Stimulated activated CD4-positive, alpha-beta T cell treated with anti-CD3 and anti-CD28 coated beads, Interleukin-1b, Interleukin-23, amount 100 ng/mL, for 24 hours (primary cell): Measurements from ENCODE around the gene FAM53B.
A peak's percentile ranks its signal among the peaks of the same experiment; 100 is the strongest.

Source experiments
- DNase-seq, 4 experiments: peaks; one replicate each; pipeline ENCODE4 v3.0.0-alpha.2; 2020; ENCODE audit warnings: low read depth in 4 of 4, low spot score in 1 of 4

Gene FAM53B

DNA sequence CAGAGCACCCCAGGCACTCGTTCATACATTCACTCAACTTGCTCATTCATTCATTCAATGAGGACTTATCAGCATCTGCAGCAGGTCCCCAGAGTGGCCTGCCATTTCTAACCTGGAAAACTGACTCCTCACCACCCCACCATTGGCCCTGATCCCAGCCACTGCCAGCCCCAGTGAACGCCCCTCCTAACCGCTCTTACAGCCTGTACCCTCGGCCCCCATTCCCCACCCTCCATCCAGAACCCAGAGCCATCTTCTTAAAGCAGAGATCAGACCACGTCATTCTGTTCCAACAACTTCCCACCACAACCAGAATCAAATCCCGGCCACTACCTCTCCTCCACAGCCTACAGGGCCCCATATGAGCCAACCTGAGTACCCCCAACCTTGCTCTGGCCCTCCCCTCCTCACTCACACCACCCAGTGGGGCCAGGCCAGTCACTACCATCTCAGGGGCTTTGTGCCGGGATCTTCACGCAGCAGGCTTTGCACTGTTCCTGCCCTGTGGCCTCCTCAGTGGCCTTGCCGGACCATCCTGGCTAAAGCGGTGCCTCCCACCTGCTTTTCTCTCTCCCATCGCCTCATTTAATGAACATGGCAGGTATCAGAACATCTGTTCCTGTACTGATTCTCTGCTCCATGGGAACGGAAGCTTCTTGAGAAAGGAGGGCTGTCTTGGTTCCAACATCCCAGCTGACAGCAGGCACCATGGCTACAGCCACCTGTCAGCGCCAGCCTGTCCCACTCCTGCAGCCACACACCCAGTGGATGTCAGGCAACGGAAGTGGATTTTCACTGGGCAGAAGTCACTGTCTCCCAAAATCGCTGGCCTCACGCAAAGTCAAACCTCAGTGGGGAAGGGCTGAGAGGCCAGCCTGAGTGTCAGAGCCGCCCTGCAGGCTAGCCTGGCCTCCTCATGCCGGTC is 45.4 kb downstream of the FAM53B start:
- no peak for DNase-seq

GRCh38 chr10:124697837-124698544 is 46.2 kb downstream of the FAM53B start:
- DNase-seq, result no peak

- DNase-seq, result no peak
These were observed 46.7 kb downstream of the FAM53B start for GRCh38 chr10:124697443-124697836.

DNA sequence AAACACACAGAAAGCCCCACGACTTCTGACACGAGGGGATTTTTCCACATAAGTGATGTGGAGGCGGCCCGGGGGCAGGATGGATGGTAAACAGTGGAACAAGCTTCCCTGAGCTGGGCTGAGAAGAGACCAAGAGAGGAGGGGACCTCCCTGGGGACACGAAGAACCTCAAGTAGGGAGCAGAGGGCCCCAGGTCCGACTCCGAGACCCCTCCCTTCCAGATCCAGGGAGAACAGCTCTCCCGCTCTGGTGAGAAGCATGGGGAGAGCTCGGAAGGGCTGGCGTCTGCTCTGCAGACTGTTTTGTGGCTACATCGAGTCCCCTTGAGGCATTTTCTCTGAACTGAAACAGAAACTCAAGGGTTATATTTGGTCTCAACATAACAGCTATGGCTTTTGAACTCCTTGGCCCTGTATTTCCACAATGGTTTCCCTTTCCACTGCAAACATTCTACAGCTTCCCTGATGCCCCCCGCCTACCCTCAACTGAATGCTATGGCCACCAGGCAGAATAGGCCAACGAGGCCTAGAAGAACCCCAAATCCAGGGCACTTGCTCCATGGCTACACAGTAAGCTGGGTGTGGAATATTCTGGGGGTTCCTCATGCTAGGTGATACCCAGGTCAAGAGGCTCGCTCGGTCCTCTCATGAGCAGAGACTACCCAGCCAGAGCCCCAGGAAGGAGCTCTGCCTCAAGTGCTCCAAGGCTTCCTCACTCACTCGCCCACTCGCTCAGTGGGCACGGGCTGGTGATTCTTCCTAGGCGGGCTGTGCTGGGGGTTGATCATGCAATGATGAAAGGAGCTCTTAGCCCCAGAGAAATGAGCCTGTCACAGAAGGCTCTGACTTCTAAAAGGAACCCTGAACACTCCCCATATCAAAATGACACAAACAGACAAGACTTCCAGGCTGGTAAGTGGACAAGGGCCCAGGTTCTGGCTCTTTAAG is 47.5 kb downstream of the FAM53B start:
- DNase-seq, result no peak

DNA sequence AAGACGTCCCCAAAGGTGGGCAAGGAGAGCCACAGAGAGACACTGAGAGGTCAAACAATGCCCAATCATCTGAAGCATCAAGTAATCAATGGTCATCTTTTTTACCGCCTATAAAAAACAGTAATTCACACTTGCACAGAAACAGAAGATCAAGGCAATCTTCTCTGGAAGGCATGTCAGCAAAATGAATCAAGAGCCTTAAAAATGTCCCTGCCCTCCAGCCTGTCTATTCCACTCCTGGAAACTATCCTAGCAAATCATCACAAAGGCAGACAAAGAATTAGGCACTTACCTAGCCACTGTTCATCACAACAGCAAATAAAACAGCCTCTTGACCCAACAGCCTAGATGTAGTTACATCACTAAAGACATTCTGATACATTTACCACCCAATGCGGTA is 48.9 kb downstream of the FAM53B start:
- no peak for DNase-seq

- DNase-seq, result no peak
These were observed 49.5 kb downstream of the FAM53B start for GRCh38 chr10:124694481-124695220.

GRCh38 chr10:124693801-124694416 is 50.3 kb downstream of the FAM53B start:
- no peak for DNase-seq

DNA sequence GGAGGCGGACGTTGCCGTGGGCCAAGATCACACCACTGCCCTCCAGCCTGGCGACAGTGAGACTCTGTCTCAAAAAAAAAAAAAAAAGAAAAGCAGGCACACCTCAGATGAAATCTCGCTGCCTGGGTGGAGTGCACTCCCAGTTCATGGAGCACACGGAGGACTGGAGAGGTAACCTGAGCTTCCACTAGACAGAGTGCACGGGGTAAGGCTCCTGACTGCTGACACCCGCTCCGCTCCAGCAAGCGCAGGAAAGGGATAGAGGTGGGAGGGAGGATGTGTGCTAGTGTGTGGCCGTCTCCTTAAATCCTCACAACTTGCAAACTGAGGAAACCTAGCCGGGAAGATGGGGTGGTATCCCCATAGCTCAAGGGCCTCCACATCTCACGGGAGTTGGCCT is 50.8 kb downstream of the FAM53B start:
- no peak for DNase-seq

GRCh38 chr10:124692100-124692446 is 52.1 kb downstream of the FAM53B start:
- DNase-seq, result no peak

DNA sequence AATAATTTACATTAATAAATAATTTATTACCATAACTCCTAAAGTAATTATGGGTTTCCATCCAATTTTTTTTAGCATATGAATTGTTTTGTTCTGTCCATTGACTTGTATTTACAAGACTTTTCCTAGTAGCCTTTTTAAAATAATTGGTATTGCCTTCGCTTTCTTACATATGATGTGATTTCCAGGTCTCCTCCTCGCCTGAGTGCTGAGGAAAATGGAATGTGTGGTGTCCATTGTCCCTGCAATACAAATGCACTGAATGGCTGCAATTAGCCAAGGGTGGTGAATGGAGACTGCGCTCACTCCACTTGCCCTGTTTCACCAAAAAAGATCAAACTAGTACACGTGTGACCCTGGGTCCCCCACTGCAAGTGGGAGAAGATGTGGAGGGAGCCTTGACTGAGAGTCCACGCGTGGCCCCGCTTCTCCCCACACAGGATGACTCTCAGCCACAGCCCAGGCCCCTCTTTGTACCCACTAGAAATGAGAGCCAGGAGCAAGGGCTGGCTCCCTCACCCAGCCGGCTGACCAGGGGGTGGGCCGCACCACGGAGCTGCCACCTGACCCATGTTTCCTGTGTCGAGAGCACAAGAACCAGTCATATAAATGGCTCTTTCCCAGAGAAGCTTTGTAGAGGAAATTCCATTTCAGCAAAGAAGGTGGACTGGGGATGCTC is 52.6 kb downstream of the FAM53B start:
- no peak for DNase-seq

DNA sequence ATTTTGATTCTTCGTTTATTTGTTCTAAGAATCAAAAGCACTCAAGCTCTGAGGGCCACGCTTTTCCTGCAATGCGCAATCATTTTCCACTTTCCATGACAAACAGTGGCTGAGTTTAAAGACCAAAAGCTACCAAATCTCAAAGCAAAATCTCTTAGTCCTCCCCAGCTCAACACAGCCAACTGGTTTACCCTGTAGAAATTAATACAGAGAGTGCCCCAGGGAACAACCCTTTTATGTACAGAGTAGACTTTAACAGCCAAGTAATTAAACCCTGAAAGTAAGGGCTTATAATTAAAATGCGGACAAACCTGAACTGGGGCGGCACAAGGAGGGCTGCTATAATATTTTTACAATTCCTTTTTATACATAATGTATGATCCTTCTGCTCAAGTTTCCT is 53.2 kb downstream of the FAM53B start:
- DNase-seq, result no peak

DNA sequence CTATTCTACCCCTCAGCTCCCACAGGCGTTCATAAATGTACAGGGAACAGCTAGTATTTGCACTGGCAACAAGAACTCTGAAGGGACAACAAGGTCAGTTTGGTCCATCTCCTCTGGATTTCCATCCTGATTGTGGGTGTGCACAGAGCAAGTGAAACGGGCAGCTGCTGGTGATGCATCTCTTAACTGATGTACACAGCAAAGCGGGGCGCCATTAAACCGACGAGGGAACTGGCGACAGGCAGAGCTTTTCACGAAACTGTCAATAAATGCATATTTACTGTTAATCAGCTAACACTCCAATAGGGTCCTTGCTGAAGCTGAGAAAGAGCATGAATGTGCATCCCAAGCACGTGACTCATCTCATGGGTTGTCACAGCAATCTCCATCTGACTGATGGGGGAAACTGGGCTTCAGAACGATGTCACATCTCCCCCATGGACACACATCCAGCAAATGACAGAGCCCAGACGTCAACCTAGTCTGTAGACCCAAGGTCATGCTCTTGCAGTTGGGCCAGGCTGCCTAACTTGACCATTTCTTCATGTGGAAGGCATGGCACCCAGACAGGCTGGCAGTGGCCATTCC is 54.2 kb downstream of the FAM53B start:
- no peak for DNase-seq

DNA sequence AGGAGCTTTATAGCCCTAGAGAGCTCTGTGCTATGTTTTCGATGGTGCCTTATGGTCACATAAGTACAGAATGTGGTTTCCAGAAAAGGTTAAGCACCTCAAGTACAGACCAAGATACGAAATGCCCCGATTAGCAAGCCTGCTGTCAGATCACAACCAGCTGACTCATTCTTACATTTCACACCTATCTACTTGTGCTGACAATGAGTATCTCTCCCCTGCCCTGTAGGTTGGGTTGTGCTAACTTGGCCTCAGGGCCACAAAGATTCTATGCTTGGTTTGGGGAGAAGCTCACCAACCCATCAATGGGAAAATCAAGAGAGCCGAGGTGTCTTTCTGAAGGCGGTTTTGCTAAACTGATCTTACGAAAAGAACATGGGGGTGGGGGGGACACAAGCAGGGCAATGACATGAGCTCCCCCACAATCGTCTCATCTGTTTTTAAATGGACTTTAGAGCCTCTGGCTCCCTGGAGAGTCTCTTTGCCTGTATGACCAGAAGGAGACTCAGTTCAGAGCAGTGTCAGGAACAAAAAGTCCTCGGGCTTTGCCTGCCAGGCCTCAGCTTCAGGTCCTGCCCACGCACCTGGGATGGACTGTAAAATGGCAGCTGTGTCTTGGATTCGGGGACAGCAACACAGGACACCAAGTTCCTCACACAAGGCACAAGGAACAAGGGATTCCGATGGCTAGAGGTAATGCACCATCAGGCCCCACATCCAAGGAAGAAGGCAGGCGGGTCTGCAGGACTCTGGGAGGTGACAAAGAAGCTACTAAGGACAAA is 55.1 kb downstream of the FAM53B start:
- peak; percentile 23 to 55 (median 36) for DNase-seq

- DNase-seq, result no peak
These were observed 55.8 kb downstream of the FAM53B start for GRCh38 chr10:124688386-124688785.

- no peak for DNase-seq
These were observed 57.3 kb downstream of the FAM53B start for GRCh38 chr10:124686707-124687376.

GRCh38 chr10:124685261-124685660 is 58.9 kb downstream of the FAM53B start:
- DNase-seq, result no peak

DNA sequence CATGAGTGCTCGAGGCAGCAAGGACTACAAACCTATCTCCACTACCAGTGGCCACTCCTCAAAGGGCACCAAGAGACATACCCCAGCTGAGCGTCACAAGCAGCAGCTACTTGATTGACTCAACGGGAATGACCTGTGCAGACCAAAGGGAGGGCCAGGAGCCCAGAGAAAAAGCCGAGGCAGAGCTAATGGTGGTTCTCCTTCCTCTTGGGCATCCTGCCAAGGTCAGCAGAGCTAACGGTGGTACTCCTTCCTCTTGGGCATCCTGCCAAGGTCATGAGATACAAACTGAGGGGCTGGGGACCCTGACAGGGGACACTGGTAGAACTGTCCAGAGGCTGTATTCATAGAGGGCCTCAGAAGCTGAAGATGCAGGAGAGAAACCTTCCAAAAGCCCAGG is 60.4 kb downstream of the FAM53B start:
- no peak for DNase-seq
